ENCODE results near the gene PGLYRP2.

GRCh38 chr19:15421721-15422260, 57.5 kb downstream of the PGLYRP2 start:
- TF ChIP-seq CTCF (IDR thresholded peaks at IDR 0.05 in 2 of 3, conservative IDR thresholded peaks at IDR 0.05 in 1 of 3; ENCODE audit: borderline replicate concordance in 1 of 3, insufficient read depth in 1 of 3, low read depth in 2 of 3, low read length in 2 of 3) (no peak), ZNF274 (IDR thresholded peaks at IDR 0.05; ENCODE audit: low read depth, low read length) (no peak), EZH2phosphoT487 (IDR thresholded peaks at IDR 0.05; ENCODE audit: borderline replicate concordance) (no peak), MAX (IDR thresholded peaks at IDR 0.05) (no peak), POLR2A (IDR thresholded peaks at IDR 0.05; ENCODE audit: borderline replicate concordance, extremely low read depth, insufficient read depth, insufficient read length) (no peak)
